Neural cell (in vitro differentiated cells): ENCODE measurements around the gene CUTC. TPM values are rescaled to one million over a fixed set of nuclear protein-coding genes. Genes with fewer than 3 reads are reported as not detected.

ENCODE experiments used
- H2AFZ ChIP-seq: fragments of 200-600, 300-800 bp; sonication (generic), shearing (Covaris generic); 2 replicates; pipeline ENCODE4 v1.6.0; 2014; ENCODE audit warnings: low read depth, mild to moderate bottlenecking, antibody characterized with exemption, low read length, moderate library complexity
- H3F3A ChIP-seq: fragments of 200-600 bp; shearing (Covaris generic); 2 replicates; pipeline ENCODE4 v1.6.1; 2016; ENCODE audit warnings: mild to moderate bottlenecking, moderate library complexity, mixed read lengths, antibody characterized with exemption, low read length; ENCODE audit not compliant: insufficient read depth, poor library complexity, severe bottlenecking
- H3K27ac ChIP-seq: fragments of 200-600, 300-800 bp; sonication (generic), shearing (Covaris generic); 2 replicates; pipeline ENCODE4 v1.5.1; 2014; ENCODE audit warnings: mild to moderate bottlenecking, low read length, moderate library complexity
- H3K27me3 ChIP-seq: fragments of 300-800, 200-600 bp; sonication (generic), shearing (Covaris generic); 2 replicates; pipeline ENCODE4 v1.6.0; 2014; ENCODE audit warnings: mild to moderate bottlenecking, low read depth, low read length, moderate library complexity; ENCODE audit not compliant: insufficient read depth
- H3K36me3 ChIP-seq: fragments of 300-800, 200-600 bp; sonication (generic), shearing (Covaris generic); 2 replicates; pipeline ENCODE4 v1.5.1; 2014; ENCODE audit warnings: mild to moderate bottlenecking, antibody characterized with exemption, low read length, moderate library complexity; ENCODE audit not compliant: insufficient read depth
- H3K4me2 ChIP-seq: fragments of 300-800, 200-600 bp; sonication (generic), shearing (Covaris generic); 2 replicates; pipeline ENCODE4 v1.6.0; 2014; ENCODE audit warnings: mild to moderate bottlenecking, low read length
- H3K4me3 ChIP-seq: fragments of 300-800, 200-600 bp; sonication (generic), shearing (Covaris generic); 2 replicates; pipeline ENCODE4 v1.5.1; 2014; ENCODE audit warnings: mild to moderate bottlenecking, low read length, moderate library complexity
- H3K79me2 ChIP-seq: fragments of 200-600 bp; shearing (Covaris generic); replicated peaks from 2 replicates; pipeline ENCODE4 v1.6.0; 2014; ENCODE audit warnings: mild to moderate bottlenecking, low read length, moderate library complexity; ENCODE audit not compliant: insufficient read depth
- H3K9ac ChIP-seq: fragments of 300-800, 200-600 bp; sonication (generic), shearing (Covaris generic); 2 replicates; pipeline ENCODE4 v1.6.1; 2016; ENCODE audit warnings: mild to moderate bottlenecking, low read length, mixed read lengths
- H3K9me2 ChIP-seq: fragments of 200-600 bp; shearing (Covaris generic); 2 replicates; pipeline ENCODE4 v1.6.1; 2016; ENCODE audit warnings: mild to moderate bottlenecking, low read length, mixed read lengths; ENCODE audit not compliant: insufficient read depth
- H3K9me3 ChIP-seq: fragments of 200-600, 300-800 bp; sonication (generic), shearing (Covaris generic); 2 replicates; pipeline ENCODE4 v1.6.1; 2016; ENCODE audit warnings: mild to moderate bottlenecking, mixed run types, low read length, moderate library complexity, mixed read lengths
- H4K20me1 ChIP-seq: fragments of 200-600 bp; shearing (Covaris generic); 2 replicates; pipeline ENCODE4 v1.6.1; 2016; ENCODE audit warnings: mild to moderate bottlenecking, mixed run types; ENCODE audit not compliant: insufficient read depth
- EP300 ChIP-seq: fragments of 450-650 bp; conservative IDR thresholded peaks from 2 replicates; pipeline ENCODE4 v1.6.1; 2014; ENCODE audit warnings: antibody characterized with exemption, mild to moderate bottlenecking, moderate library complexity; ENCODE audit not compliant: poor library complexity, severe bottlenecking
- EZH2 ChIP-seq: fragments of 200-600, 300-800 bp; shearing (Covaris generic), sonication (generic); IDR thresholded peaks from 2 replicates; pipeline ENCODE4 v1.6.1; 2014; ENCODE audit warnings: antibody characterized with exemption, low read length, borderline replicate concordance, mild to moderate bottlenecking; ENCODE audit not compliant: insufficient read depth, poor library complexity, severe bottlenecking
- MXI1 ChIP-seq: fragments of 450-650 bp; conservative IDR thresholded peaks from 2 replicates; pipeline ENCODE4 v1.6.1; 2014; ENCODE audit warnings: antibody characterized with exemption, mild to moderate bottlenecking; ENCODE audit not compliant: poor library complexity, severe bottlenecking
- POLR2AphosphoS5 ChIP-seq: IDR thresholded peaks from 2 replicates; pipeline ENCODE4 v1.6.1; 2012
- RAD21 ChIP-seq: fragments of 450-650 bp; conservative IDR thresholded peaks from 2 replicates; pipeline ENCODE4 v1.6.1; 2014; ENCODE audit warnings: antibody characterized with exemption, mild to moderate bottlenecking, moderate library complexity
- SMC3 ChIP-seq: fragments of 450-650 bp; conservative IDR thresholded peaks from 2 replicates; pipeline ENCODE4 v1.6.1; 2014; ENCODE audit warnings: antibody characterized with exemption, mild to moderate bottlenecking, moderate library complexity; ENCODE audit not compliant: poor library complexity
- TAF1 ChIP-seq: IDR thresholded peaks from 2 replicates; pipeline ENCODE4 v1.6.1; 2012; ENCODE audit warnings: low read depth
- polyA minus RNA-seq: library from RNA; depleted of rRNA, polyadenylated mRNA; stranded (reverse); fragments of >200 nt; gene quantifications from 2 replicates; pipeline ENCODE4 v1.2.3, GENCODE V29; 2014
- polyA plus RNA-seq: library from polyadenylated mRNA; depleted of rRNA; stranded (reverse); fragments of >200 nt; gene quantifications from 2 replicates; pipeline ENCODE4 v1.2.3, GENCODE V29; 2014
- TF ChIP-seq, protein P1 (sequence below): IDR thresholded peaks from 2 replicates; pipeline ENCODE4 v1.6.1; 2012; ENCODE audit warnings: borderline replicate concordance
- TF ChIP-seq, protein P2 (sequence below): fragments of 450-650 bp; IDR thresholded peaks from 2 replicates; pipeline ENCODE4 v1.5.1; 2014; ENCODE audit warnings: antibody characterized with exemption, mild to moderate bottlenecking, moderate library complexity; ENCODE audit not compliant: poor library complexity, severe bottlenecking

Gene CUTC, protein sequence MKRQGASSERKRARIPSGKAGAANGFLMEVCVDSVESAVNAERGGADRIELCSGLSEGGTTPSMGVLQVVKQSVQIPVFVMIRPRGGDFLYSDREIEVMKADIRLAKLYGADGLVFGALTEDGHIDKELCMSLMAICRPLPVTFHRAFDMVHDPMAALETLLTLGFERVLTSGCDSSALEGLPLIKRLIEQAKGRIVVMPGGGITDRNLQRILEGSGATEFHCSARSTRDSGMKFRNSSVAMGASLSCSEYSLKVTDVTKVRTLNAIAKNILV
- polyA plus RNA-seq (26.2 and 33.8 TPM in 2 replicates), polyA minus RNA-seq (9.3 and 15.2 TPM in 2 replicates)

DNA sequence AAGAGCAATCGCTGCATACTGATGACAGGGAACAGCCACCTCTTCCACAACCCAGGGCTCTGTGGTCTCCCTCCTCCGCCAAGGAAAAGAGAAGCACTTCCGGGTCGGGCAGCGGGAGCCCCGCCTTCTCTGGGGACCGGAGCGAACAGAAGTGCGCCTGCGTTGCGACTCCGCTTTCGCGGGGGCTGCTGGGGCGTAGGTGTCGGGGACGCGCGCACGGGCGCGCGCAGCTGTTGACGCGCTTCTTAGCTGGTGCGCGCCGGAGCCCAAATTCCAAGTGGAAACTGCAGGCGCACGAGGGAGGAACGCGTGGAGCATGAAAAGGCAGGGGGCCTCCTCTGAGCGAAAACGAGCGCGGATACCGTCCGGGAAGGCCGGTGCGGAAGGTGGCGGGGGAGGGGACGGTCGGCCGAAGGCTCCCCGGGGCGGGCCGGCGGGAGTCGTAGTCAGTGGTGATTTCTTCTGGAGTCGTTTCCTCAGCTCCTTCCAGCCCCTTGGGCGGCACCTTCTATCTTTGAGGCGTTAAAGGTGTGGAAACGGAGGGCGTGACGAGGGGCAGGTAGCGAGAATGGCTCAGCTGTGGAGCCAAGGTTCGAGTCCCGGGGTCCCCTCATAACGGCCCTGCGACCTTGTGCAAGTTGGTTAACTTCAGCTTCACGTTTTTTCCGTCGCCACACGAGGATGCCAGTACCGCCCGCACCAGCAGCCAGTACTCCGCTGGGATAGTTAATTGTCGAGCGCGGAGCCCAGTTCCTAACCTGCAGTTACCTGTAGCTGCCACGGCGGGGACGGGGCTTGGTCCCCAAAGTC, at the start of gene CUTC, which contains the start of gene COX15:
TSS of gene CUTC (plus strand) at position 202 of the 810 bp plus-strand sequence. CDS start at position 317, 115 bp downstream.
TSS of gene COX15 (minus strand) at position 95 of the 810 bp plus-strand sequence. CDS start at position 17, 78 bp downstream.
- TF ChIP-seq SMC3 (no peak), MXI1 (peak; percentile 98), TAF1 (peak; percentile 91), RAD21 (no peak), EP300 (peak; percentile 63), POLR2AphosphoS5 (peak; percentile 94), EZH2 (no peak)
- TF ChIP-seq, protein P1, sequence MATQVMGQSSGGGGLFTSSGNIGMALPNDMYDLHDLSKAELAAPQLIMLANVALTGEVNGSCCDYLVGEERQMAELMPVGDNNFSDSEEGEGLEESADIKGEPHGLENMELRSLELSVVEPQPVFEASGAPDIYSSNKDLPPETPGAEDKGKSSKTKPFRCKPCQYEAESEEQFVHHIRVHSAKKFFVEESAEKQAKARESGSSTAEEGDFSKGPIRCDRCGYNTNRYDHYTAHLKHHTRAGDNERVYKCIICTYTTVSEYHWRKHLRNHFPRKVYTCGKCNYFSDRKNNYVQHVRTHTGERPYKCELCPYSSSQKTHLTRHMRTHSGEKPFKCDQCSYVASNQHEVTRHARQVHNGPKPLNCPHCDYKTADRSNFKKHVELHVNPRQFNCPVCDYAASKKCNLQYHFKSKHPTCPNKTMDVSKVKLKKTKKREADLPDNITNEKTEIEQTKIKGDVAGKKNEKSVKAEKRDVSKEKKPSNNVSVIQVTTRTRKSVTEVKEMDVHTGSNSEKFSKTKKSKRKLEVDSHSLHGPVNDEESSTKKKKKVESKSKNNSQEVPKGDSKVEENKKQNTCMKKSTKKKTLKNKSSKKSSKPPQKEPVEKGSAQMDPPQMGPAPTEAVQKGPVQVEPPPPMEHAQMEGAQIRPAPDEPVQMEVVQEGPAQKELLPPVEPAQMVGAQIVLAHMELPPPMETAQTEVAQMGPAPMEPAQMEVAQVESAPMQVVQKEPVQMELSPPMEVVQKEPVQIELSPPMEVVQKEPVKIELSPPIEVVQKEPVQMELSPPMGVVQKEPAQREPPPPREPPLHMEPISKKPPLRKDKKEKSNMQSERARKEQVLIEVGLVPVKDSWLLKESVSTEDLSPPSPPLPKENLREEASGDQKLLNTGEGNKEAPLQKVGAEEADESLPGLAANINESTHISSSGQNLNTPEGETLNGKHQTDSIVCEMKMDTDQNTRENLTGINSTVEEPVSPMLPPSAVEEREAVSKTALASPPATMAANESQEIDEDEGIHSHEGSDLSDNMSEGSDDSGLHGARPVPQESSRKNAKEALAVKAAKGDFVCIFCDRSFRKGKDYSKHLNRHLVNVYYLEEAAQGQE: no peak
- TF ChIP-seq, protein P2, sequence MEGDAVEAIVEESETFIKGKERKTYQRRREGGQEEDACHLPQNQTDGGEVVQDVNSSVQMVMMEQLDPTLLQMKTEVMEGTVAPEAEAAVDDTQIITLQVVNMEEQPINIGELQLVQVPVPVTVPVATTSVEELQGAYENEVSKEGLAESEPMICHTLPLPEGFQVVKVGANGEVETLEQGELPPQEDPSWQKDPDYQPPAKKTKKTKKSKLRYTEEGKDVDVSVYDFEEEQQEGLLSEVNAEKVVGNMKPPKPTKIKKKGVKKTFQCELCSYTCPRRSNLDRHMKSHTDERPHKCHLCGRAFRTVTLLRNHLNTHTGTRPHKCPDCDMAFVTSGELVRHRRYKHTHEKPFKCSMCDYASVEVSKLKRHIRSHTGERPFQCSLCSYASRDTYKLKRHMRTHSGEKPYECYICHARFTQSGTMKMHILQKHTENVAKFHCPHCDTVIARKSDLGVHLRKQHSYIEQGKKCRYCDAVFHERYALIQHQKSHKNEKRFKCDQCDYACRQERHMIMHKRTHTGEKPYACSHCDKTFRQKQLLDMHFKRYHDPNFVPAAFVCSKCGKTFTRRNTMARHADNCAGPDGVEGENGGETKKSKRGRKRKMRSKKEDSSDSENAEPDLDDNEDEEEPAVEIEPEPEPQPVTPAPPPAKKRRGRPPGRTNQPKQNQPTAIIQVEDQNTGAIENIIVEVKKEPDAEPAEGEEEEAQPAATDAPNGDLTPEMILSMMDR: peak; percentile 55

DNA sequence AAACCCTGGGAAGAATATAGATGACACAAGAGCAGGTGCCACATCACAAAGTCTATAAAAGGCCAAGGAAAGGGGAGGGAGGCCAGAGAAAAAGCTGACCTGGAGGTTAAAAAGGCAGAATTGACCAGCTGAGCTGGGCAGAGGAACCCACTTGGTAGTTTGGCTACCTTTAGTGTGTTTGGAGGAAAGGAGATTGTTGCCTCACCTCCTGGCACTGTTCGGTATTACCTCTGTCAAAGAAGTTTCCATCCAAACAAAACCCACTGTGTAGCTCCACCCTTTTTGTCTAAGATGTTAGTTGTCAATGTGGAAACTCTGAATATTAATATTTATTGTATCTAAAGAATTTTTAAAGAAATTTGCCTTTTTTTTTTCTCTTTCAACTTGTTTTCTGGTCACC, 49.3 kb upstream of the CUTC start:
- no peak overlapping the region for H3K4me2 ChIP-seq
- no peaks in the 10 kb centered on the region for H3K36me3 ChIP-seq

More for the DNA sequence above, at the start of gene CUTC, which contains the start of gene COX15:
- no peaks in the 10 kb centered on the region for H3K9me2 ChIP-seq
- peak within 1 kb of the TSS; percentile 88 for H3K27ac ChIP-seq
- peaks cover 10% of the 10 kb centered on the region for H3K79me2 ChIP-seq
- peak within 1 kb of the TSS; percentile 73 for H3K4me3 ChIP-seq
- peak within 1 kb of the TSS; percentile 79 for H2AFZ ChIP-seq
- H3K9ac ChIP-seq: peak within 1 kb of the TSS; percentile 86
- H3K4me2 ChIP-seq: peak within 1 kb of the TSS; percentile 81
- H3F3A ChIP-seq: peaks cover 5% of the 10 kb centered on the region
- no peaks in the 10 kb centered on the region for H3K27me3 ChIP-seq
- no peaks in the 10 kb centered on the region for H4K20me1 ChIP-seq
- H3K36me3 ChIP-seq: peaks cover 4% of the 10 kb centered on the region
- no peaks in the 10 kb centered on the region for H3K9me3 ChIP-seq

More for the DNA sequence above, 49.3 kb upstream of the CUTC start:
- no peaks in the 10 kb centered on the region for H3K9me3 ChIP-seq
- H3K9ac ChIP-seq: no peak overlapping the region
- no peaks in the 10 kb centered on the region for H3K9me2 ChIP-seq
- no peaks in the 10 kb centered on the region for H3F3A ChIP-seq
- no peaks in the 10 kb centered on the region for H3K79me2 ChIP-seq
- no peaks in the 10 kb centered on the region for H3K27me3 ChIP-seq
- TF ChIP-seq, protein P2: no peak
- TF ChIP-seq MXI1 (no peak), TAF1 (no peak), RAD21 (no peak), EZH2 (no peak)
- H2AFZ ChIP-seq: no peak overlapping the region
- H4K20me1 ChIP-seq: no peaks in the 10 kb centered on the region
- no peak overlapping the region for H3K27ac ChIP-seq
- no peak overlapping the region for H3K4me3 ChIP-seq
